SU-DHL-6 (cell line): ENCODE results near the gene YEATS4.
A peak's percentile ranks its signal among the peaks of the same experiment; 100 is the strongest.

ENCODE experiments used
- H2AFZ ChIP-seq: fragments of 200-600 bp; sonication (generic); 2 replicates; pipeline ENCODE4 v1.6.1; 2014; ENCODE audit warnings: low read depth, mild to moderate bottlenecking, moderate library complexity, mixed read lengths, antibody characterized with exemption, low read length; ENCODE audit not compliant: severe bottlenecking
- H3F3A ChIP-seq: fragments of 200-600 bp; shearing (Covaris generic); 2 replicates; pipeline ENCODE4 v1.6.0; 2016; ENCODE audit warnings: antibody characterized with exemption, mild to moderate bottlenecking; ENCODE audit not compliant: insufficient read depth
- H3K27ac ChIP-seq: fragments of 200-600 bp; sonication (generic); 2 replicates; pipeline ENCODE4 v1.5.1; 2016; ENCODE audit warnings: low read depth, mild to moderate bottlenecking, low read length, moderate library complexity, mixed read lengths
- H3K27me3 ChIP-seq: fragments of 200-600 bp; sonication (generic), shearing (Covaris generic); 2 replicates; pipeline ENCODE4 v1.6.0; 2014; ENCODE audit warnings: mild to moderate bottlenecking, low read length
- H3K36me3 ChIP-seq: fragments of 200-600 bp; sonication (generic); 2 replicates; pipeline ENCODE4 v1.6.1; 2014; ENCODE audit warnings: mild to moderate bottlenecking, low read length, mixed read lengths
- H3K4me2 ChIP-seq: fragments of 300-600, 200-600 bp; shearing (Covaris generic), sonication (generic); 2 replicates; pipeline ENCODE4 v1.6.0; 2014; ENCODE audit warnings: low read length, low read depth, mild to moderate bottlenecking; ENCODE audit not compliant: poor library complexity, severe bottlenecking
- H3K4me3 ChIP-seq: fragments of 200-600 bp; sonication (generic); 2 replicates; pipeline ENCODE4 v1.5.1; 2014; ENCODE audit warnings: antibody characterized with exemption, low read length, mild to moderate bottlenecking, mixed read lengths; ENCODE audit not compliant: insufficient read depth, poor library complexity, severe bottlenecking
- H3K79me2 ChIP-seq: fragments of 200-600 bp; sonication (generic); 2 replicates; pipeline ENCODE4 v1.6.1; 2014; ENCODE audit warnings: mild to moderate bottlenecking, low read length, moderate library complexity; ENCODE audit not compliant: insufficient read depth
- H3K9ac ChIP-seq: fragments of 200-600 bp; sonication (generic); 2 replicates; pipeline ENCODE4 v1.7.0; 2014; ENCODE audit warnings: mild to moderate bottlenecking, low read length
- H3K9me2 ChIP-seq: fragments of 200-600 bp; sonication (generic); replicated peaks from 2 replicates; pipeline ENCODE4 v1.6.1; 2014; ENCODE audit warnings: low read length; ENCODE audit not compliant: insufficient read depth
- H3K9me3 ChIP-seq: fragments of 200-600 bp; sonication (generic); 2 replicates; pipeline ENCODE4 v1.6.1; 2014; ENCODE audit warnings: low read length, mixed read lengths; ENCODE audit not compliant: insufficient read depth
- H4K20me1 ChIP-seq: fragments of 200-600 bp; sonication (generic); 2 replicates; pipeline ENCODE4 v1.6.1; 2014; ENCODE audit warnings: low read depth, mild to moderate bottlenecking, antibody characterized with exemption, low read length, moderate library complexity, mixed read lengths
- CTCF ChIP-seq: fragments of 200-600 bp; sonication (generic); IDR thresholded peaks from one replicate; pipeline ENCODE4 v1.5.1; 2017; ENCODE audit warnings: antibody characterized with exemption, mild to moderate bottlenecking, low read length, moderate library complexity; ENCODE audit not compliant: insufficient read depth, poor library complexity, severe bottlenecking
- EZH2phosphoT487 ChIP-seq: fragments of 200-600 bp; sonication (generic), shearing (Covaris generic); conservative IDR thresholded peaks from 2 replicates; pipeline ENCODE4 v1.6.1; 2018; ENCODE audit warnings: mild to moderate bottlenecking, antibody characterized with exemption, low read length, moderate library complexity, mixed read lengths

Gene YEATS4

DNA sequence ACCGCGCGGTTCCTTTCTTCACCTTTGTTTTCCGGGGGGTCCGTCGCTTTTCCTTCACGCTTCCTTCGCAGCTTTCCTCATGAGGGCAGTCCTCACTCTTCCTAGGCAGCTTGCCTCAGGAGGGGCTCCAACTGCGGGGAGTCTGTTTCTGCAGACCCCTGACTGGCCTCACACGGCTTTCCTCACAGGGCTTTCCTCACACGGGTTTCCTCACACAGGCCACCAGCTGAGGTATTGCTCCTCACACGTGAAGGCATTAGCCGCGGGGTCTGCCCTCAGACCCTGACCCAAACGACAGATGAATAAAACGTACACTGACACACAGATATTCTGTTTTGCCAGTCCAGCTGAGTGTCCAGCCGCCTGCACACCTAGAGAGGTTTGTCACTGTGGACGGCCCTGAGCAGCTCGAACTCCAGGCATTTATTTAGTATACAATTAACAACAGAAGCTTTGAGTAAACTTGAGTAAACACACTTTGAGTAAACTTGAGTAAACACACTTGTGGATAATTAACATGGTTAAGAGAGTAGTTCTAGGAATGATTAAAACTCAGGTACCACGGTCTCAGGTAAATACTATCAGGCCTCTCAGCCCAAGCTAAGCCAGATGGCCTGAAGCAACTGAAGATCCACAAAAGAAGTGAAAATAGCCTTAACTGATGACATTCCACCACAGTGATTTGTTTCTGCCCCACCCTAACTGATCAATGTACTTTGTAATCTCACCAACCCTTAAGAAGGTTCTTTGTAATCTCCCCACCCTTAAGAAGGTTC is 27.4 kb upstream of the YEATS4 start:
- no peak overlapping the region for H3K27ac ChIP-seq
- no peaks in the 10 kb centered on the region for H3K9me3 ChIP-seq
- no peaks in the 10 kb centered on the region for H4K20me1 ChIP-seq
- TF ChIP-seq EZH2phosphoT487, result no peak
- no peak for TF ChIP-seq CTCF
- H3K36me3 ChIP-seq, result no peaks in the 10 kb centered on the region
- no peak overlapping the region for H2AFZ ChIP-seq
- no peaks in the 10 kb centered on the region for H3K9me2 ChIP-seq
- H3K27me3 ChIP-seq, result no peaks in the 10 kb centered on the region
- no peak overlapping the region; the same call in 1 of the 2 replicates for H3K9ac ChIP-seq
- H3K79me2 ChIP-seq, result no peaks in the 10 kb centered on the region
- peak overlapping the region; percentile 87 for H3K4me2 ChIP-seq
- H3F3A ChIP-seq, result no peaks in the 10 kb centered on the region
- no peak overlapping the region for H3K4me3 ChIP-seq

- TF ChIP-seq EZH2phosphoT487 (no peak), CTCF (no peak)
- no peaks in the 10 kb centered on the region for H3K36me3 ChIP-seq
- H3F3A ChIP-seq, result no peaks in the 10 kb centered on the region
- H3K27ac ChIP-seq, result no peak overlapping the region
- H3K9me3 ChIP-seq, result no peaks in the 10 kb centered on the region
- no peaks in the 10 kb centered on the region for H3K79me2 ChIP-seq
- H3K9me2 ChIP-seq, result no peaks in the 10 kb centered on the region
- H3K4me2 ChIP-seq, result no peak overlapping the region
- H3K4me3 ChIP-seq, result no peak overlapping the region
- no peak overlapping the region for H2AFZ ChIP-seq
- H4K20me1 ChIP-seq, result no peaks in the 10 kb centered on the region
- H3K9ac ChIP-seq, result no peak overlapping the region
- no peaks in the 10 kb centered on the region for H3K27me3 ChIP-seq
Observed at GRCh38 chr12:69332815-69333358, 26.7 kb upstream of the YEATS4 start.

GRCh38 chr12:69334158-69334557 is 25.4 kb upstream of the YEATS4 start:
- no peak overlapping the region for H2AFZ ChIP-seq
- no peak for TF ChIP-seq CTCF
- TF ChIP-seq EZH2phosphoT487, result no peak
- no peaks in the 10 kb centered on the region for H3K27me3 ChIP-seq
- no peaks in the 10 kb centered on the region for H3F3A ChIP-seq
- H3K27ac ChIP-seq, result no peak overlapping the region
- H3K4me2 ChIP-seq, result no peak overlapping the region
- H3K36me3 ChIP-seq, result no peaks in the 10 kb centered on the region
- H3K4me3 ChIP-seq, result no peak overlapping the region
- H3K9me2 ChIP-seq, result no peaks in the 10 kb centered on the region
- H3K79me2 ChIP-seq, result no peaks in the 10 kb centered on the region
- no peaks in the 10 kb centered on the region for H4K20me1 ChIP-seq
- no peak overlapping the region for H3K9ac ChIP-seq
- no peaks in the 10 kb centered on the region for H3K9me3 ChIP-seq
